H1 (cell line): ENCODE measurements around the gene KCTD3. TPM values are rescaled to one million over a fixed set of nuclear protein-coding genes. Genes with fewer than 3 reads are reported as not detected.

Experiments used
- CTCF ChIA-PET: fragments of 300-600 bp; sonication (Branson Sonifier 250); formaldehyde crosslinking; loops from one replicate; lab custom pipeline; 2021; ENCODE audit not compliant: partially characterized antibody; lab: Charles Lee
- POLR2A ChIA-PET: fragments of 300-600 bp; sonication (Branson Sonifier 250); formaldehyde crosslinking; loops from one replicate; lab custom pipeline; 2021; ENCODE audit warnings: inconsistent platforms; ENCODE audit not compliant: partially characterized antibody; lab: Charles Lee
- DNase-seq, 2 experiments: peaks; one replicate each; pipeline versions ENCODE4 v3.0.0 to v3.0.0-alpha.2; 2010 to 2022; ENCODE audit warnings: low spot score in 2 of 2, low read depth in 1 of 2, mixed read lengths in 1 of 2
- FAIRE-seq: peaks from 2 replicates; lab custom pipeline; 2011; peaks lifted over from hg19 to GRCh38; lab: Jason Lieb, UNC
- H2AFZ ChIP-seq: 2 replicates; pipeline ENCODE4 v1.8.1; 2012; ENCODE audit warnings: low read length, inconsistent platforms
- H2AK5ac ChIP-seq: 2 replicates; pipeline ENCODE4 v1.6.1; 2013; ENCODE audit warnings: low read depth, low read length
- H2BK120ac ChIP-seq: replicated peaks from 2 replicates; pipeline ENCODE3; 2013; ENCODE audit warnings: low read depth, low read length, inconsistent platforms
- H2BK12ac ChIP-seq: 2 replicates; pipeline ENCODE4 v1.6.1; 2013; ENCODE audit warnings: low read depth, low read length
- H2BK15ac ChIP-seq: 2 replicates; pipeline ENCODE4 v1.6.1; 2013; ENCODE audit warnings: low read length
- H2BK20ac ChIP-seq: 2 replicates; pipeline ENCODE4 v1.6.1; 2013; ENCODE audit warnings: low read length
- H2BK5ac ChIP-seq: 2 replicates; pipeline ENCODE4 v1.6.1; 2013; ENCODE audit warnings: low read depth, low read length
- H3K14ac ChIP-seq: 2 replicates; pipeline ENCODE4 v1.6.1; 2013; ENCODE audit warnings: inconsistent platforms; ENCODE audit not compliant: insufficient read length
- H3K18ac ChIP-seq: 2 replicates; pipeline ENCODE4 v1.6.1; 2013; ENCODE audit warnings: low read length; ENCODE audit errors: extremely low read depth
- H3K23ac ChIP-seq: 2 replicates; pipeline ENCODE4 v1.6.1; 2013; ENCODE audit warnings: inconsistent platforms; ENCODE audit not compliant: insufficient read length
- H3K23me2 ChIP-seq: 2 replicates; pipeline ENCODE4 v1.6.1; 2013; ENCODE audit warnings: low read depth, low read length
- H3K27ac ChIP-seq: 2 replicates; pipeline ENCODE4 v1.6.1; 2011; ENCODE audit warnings: low read depth, low read length, inconsistent platforms
- H3K27me3 ChIP-seq, 4 experiments: replicated peaks in 1 of 4; 1 replicate in 1 of 4; 2 replicates in 3 of 4; pipeline versions ENCODE4 v1.6.1 to v1.8.1; 2011 to 2013; ENCODE audit warnings: low read length in 3 of 4, mild to moderate bottlenecking in 3 of 4, inconsistent platforms in 2 of 4, mixed read lengths in 2 of 4, moderate library complexity in 1 of 4; ENCODE audit not compliant: control insufficient read depth in 3 of 4, insufficient read depth in 3 of 4; ENCODE audit errors: extremely low read depth in 1 of 4
- H3K36me3 ChIP-seq, 4 experiments: 2 replicates each; pipeline versions ENCODE4 v1.6.1 to v1.8.1; 2011 to 2013; ENCODE audit warnings: mild to moderate bottlenecking in 4 of 4, low read length in 3 of 4, moderate library complexity in 2 of 4, control low read depth in 1 of 4, inconsistent platforms in 1 of 4; ENCODE audit not compliant: insufficient read depth in 4 of 4, control insufficient read depth in 2 of 4
- H3K4ac ChIP-seq: replicated peaks from 2 replicates; pipeline ENCODE3; 2013; ENCODE audit warnings: low read length, low read depth, mixed read lengths, inconsistent platforms; ENCODE audit not compliant: insufficient read length
- H3K4me1 ChIP-seq, 4 experiments: replicated peaks in 1 of 4; 1 replicate in 1 of 4; 2 replicates in 3 of 4; pipeline versions ENCODE4 v1.6.1 to v1.8.1; 2011 to 2013; ENCODE audit warnings: low read length in 3 of 4, inconsistent platforms in 2 of 4, mixed read lengths in 1 of 4; ENCODE audit not compliant: insufficient read depth in 4 of 4, control insufficient read depth in 3 of 4
- H3K4me2 ChIP-seq, 2 experiments: 2 replicates each; pipeline versions ENCODE4 v1.6.1 to v1.8.1; 2011 to 2013; ENCODE audit warnings: low read depth in 2 of 2, low read length in 2 of 2, control low read depth in 1 of 2, inconsistent platforms in 1 of 2, mild to moderate bottlenecking in 1 of 2; ENCODE audit not compliant: insufficient read depth in 1 of 2
- H3K4me3 ChIP-seq, 4 experiments: fragments of 200-600, 300-600 bp in 1 of 4; sonication (generic), shearing (Covaris generic), sonication (Bioruptor Twin) in 1 of 4; 2 replicates each; pipeline versions ENCODE4 v1.5.1 to v1.8.1; 2011 to 2016; ENCODE audit warnings: low read length in 4 of 4, low read depth in 3 of 4, control low read depth in 2 of 4, inconsistent platforms in 2 of 4, mild to moderate bottlenecking in 2 of 4, mixed read lengths in 1 of 4, moderate library complexity in 1 of 4; ENCODE audit not compliant: insufficient read depth in 2 of 4; ENCODE audit errors: extremely low read depth in 1 of 4
- H3K56ac ChIP-seq: replicated peaks from 2 replicates; pipeline ENCODE3; 2013; ENCODE audit warnings: low read depth, mild to moderate bottlenecking, mixed read lengths, low read length, inconsistent platforms; ENCODE audit not compliant: insufficient read length
- H3K79me1 ChIP-seq: 2 replicates; pipeline ENCODE4 v1.6.1; 2013; ENCODE audit warnings: low read depth, low read length, control low read depth
- H3K79me2 ChIP-seq, 2 experiments: 2 replicates each; pipeline versions ENCODE4 v1.6.1 to v1.8.1; 2012 to 2013; ENCODE audit warnings: low read length in 2 of 2, mild to moderate bottlenecking in 2 of 2, inconsistent platforms in 1 of 2; ENCODE audit not compliant: insufficient read depth in 2 of 2, control insufficient read depth in 1 of 2
- H3K9ac ChIP-seq, 4 experiments: replicated peaks in 1 of 4; 1 replicate in 1 of 4; 2 replicates in 3 of 4; pipeline versions ENCODE4 v1.6.1 to v1.8.1; 2011 to 2013; ENCODE audit warnings: low read depth in 3 of 4, low read length in 3 of 4, control low read depth in 2 of 4, mild to moderate bottlenecking in 2 of 4, moderate library complexity in 2 of 4, inconsistent platforms in 1 of 4; ENCODE audit errors: extremely low read depth in 1 of 4
- H3K9me3 ChIP-seq, 2 experiments: 2 replicates each; pipeline versions ENCODE4 v1.6.1 to v1.8.1; 2012 to 2013; ENCODE audit warnings: mild to moderate bottlenecking in 2 of 2, moderate library complexity in 2 of 2, control low read depth in 1 of 2, inconsistent platforms in 1 of 2, low read depth in 1 of 2, low read length in 1 of 2, mixed read lengths in 1 of 2; ENCODE audit not compliant: insufficient read depth in 2 of 2
- H4K20me1 ChIP-seq, 2 experiments: replicated peaks in 1 of 2; 2 replicates each; pipeline versions ENCODE3 to v1.8.1; 2011 to 2013; ENCODE audit warnings: inconsistent platforms in 2 of 2, low read length in 2 of 2, mild to moderate bottlenecking in 1 of 2; ENCODE audit not compliant: insufficient read depth in 2 of 2, control insufficient read depth in 1 of 2
- H4K5ac ChIP-seq: 2 replicates; pipeline ENCODE4 v1.6.1; 2013; ENCODE audit warnings: low read length, low read depth, mixed read lengths, inconsistent platforms; ENCODE audit not compliant: insufficient read length
- H4K8ac ChIP-seq: 2 replicates; pipeline ENCODE4 v1.8.0; 2013; ENCODE audit warnings: mild to moderate bottlenecking, moderate library complexity, low read length, inconsistent platforms; ENCODE audit not compliant: insufficient read depth; ENCODE audit errors: extremely low read depth
- H4K91ac ChIP-seq: replicated peaks from 2 replicates; pipeline ENCODE3; 2013; ENCODE audit warnings: low read length, mixed read lengths, inconsistent platforms; ENCODE audit not compliant: insufficient read length
- BRCA1 ChIP-seq: IDR thresholded peaks from 2 replicates; pipeline ENCODE4 v1.6.1; 2012; ENCODE audit warnings: low read depth, low read length, improper control_type of control experiment
- CEBPB ChIP-seq: IDR thresholded peaks from 2 replicates; pipeline ENCODE4 v1.6.1; 2012; ENCODE audit warnings: low read depth, low read length
- GABPA ChIP-seq: IDR thresholded peaks from 2 replicates; pipeline ENCODE4 v1.6.1; 2011; ENCODE audit warnings: mild to moderate bottlenecking, low read length, moderate library complexity, borderline replicate concordance; ENCODE audit not compliant: insufficient read depth
- POLR2A ChIP-seq, 2 experiments: IDR thresholded peaks; 1 replicate in 1 of 2; 2 replicates in 1 of 2; pipeline ENCODE4 v1.6.1; 2011; ENCODE audit warnings: low read depth in 2 of 2, low read length in 2 of 2, mild to moderate bottlenecking in 2 of 2; ENCODE audit errors: control extremely low read depth in 1 of 2
- POU5F1 ChIP-seq: IDR thresholded peaks from 2 replicates; pipeline ENCODE4 v1.6.1; 2011; ENCODE audit warnings: low read depth, mild to moderate bottlenecking, low read length, moderate library complexity
- RBBP5 ChIP-seq: IDR thresholded peaks from 2 replicates; pipeline ENCODE4 v1.7.1; 2012; ENCODE audit warnings: low read depth, mild to moderate bottlenecking, inconsistent platforms, low read length, moderate library complexity, borderline replicate concordance
- RNF2 ChIP-seq: fragments of 200-900, 300-1000 bp; sonication (generic); IDR thresholded peaks from 2 replicates; pipeline ENCODE4 v1.7.1; 2016; ENCODE audit warnings: borderline replicate concordance, low read depth, mild to moderate bottlenecking, antibody characterized with exemption, low read length; ENCODE audit not compliant: poor library complexity, severe bottlenecking; ENCODE audit errors: missing control alignments
- RXRA ChIP-seq: IDR thresholded peaks from 2 replicates; pipeline ENCODE4 v1.6.1; 2011; ENCODE audit warnings: low read depth, mild to moderate bottlenecking, low read length, moderate library complexity; ENCODE audit not compliant: insufficient read depth
- SAP30 ChIP-seq: fragments of 300-600 bp; sonication (generic); IDR thresholded peaks from 2 replicates; pipeline ENCODE4 v1.7.1; 2012; ENCODE audit warnings: low read length, moderate library complexity, mild to moderate bottlenecking, inconsistent platforms; ENCODE audit not compliant: insufficient read depth, insufficient replicate concordance
- SP1 ChIP-seq: IDR thresholded peaks from 2 replicates; pipeline ENCODE4 v1.6.1; 2011; ENCODE audit warnings: low read depth, low read length
- SP4 ChIP-seq: IDR thresholded peaks from 2 replicates; pipeline ENCODE4 v1.6.1; 2012; ENCODE audit warnings: low read length, inconsistent platforms
- TBP ChIP-seq: IDR thresholded peaks from 2 replicates; pipeline ENCODE4 v1.6.1; 2011; ENCODE audit warnings: low read depth, low read length, improper control_type of control experiment
- WGBS, 2 experiments: shearing (Covaris generic) in 1 of 2; methylation state at CpG; one replicate each; pipeline versions ENCODE4 v1.1.6 to v1.1.7; 2013 to 2015; ENCODE audit warnings: low lambda C conversion rate in 2 of 2, mixed read lengths in 2 of 2, inconsistent platforms in 1 of 2, low coverage in 1 of 2, missing lambda C conversion rate in 1 of 2; ENCODE audit not compliant: insufficient replicate concordance in 2 of 2, insufficient coverage in 1 of 2, insufficient read length in 1 of 2; ENCODE audit errors: extremely low coverage in 1 of 2, missing lambda C conversion rate in 1 of 2; 5-methylcytosine and 5-hydroxymethylcytosine counted together
- polyA plus RNA-seq, 7 experiments: library from polyadenylated mRNA; depleted of rRNA in 3 of 7; stranded (reverse) in 5 of 7; unstranded in 2 of 7; fragments of >200 nt in 5 of 7; fragments of 200-250 nt in 2 of 7; gene quantifications; 1 replicate in 5 of 7; 2 replicates in 1 of 7; 4 replicates in 1 of 7; pipeline versions ENCODE4 v1.2.1 to v1.2.3, GENCODE V29; 2011 to 2013; ENCODE audit warnings: missing spikeins in 2 of 7, mixed read lengths in 2 of 7
- total RNA-seq: library from RNA; stranded (reverse); fragmentation: NEBNext Ultra II Directional; extraction: Animal tissue kit (Norgen Biotek cat#: 25700); gene quantifications from 2 replicates; pipeline ENCODE4 v1.2.1, GENCODE V29; 2021

The KCTD3 gene
- total and polyA plus RNA-seq, 2 of the 8 experiments (the other 6 are each of a cell fraction or from before 2014, with no cell fraction given) = 43.0 to 55.6 TPM

- Histone ChIP-seq H4K8ac (no peak overlapping the region), H2BK120ac (no peak overlapping the region), H3K14ac (no peak overlapping the region), H2AFZ (no peak overlapping the region), H4K20me1 (no peaks in the 10 kb centered on the region), H3K18ac (no peak overlapping the region), H3K9ac (no peak overlapping the region), H3K27me3 (no peaks in the 10 kb centered on the region), H3K4me3 (no peak overlapping the region), H3K4me2 (no peak overlapping the region), H3K9me3 (no peaks in the 10 kb centered on the region), H3K27ac (no peak overlapping the region), H3K36me3 (peaks cover 0 to 58% (median 18%) of the 10 kb centered on the region in 4 experiments; a peak in 5 of 8 replicates), H4K91ac (no peak overlapping the region), H3K4ac (no peak overlapping the region), H2BK15ac (no peak overlapping the region), H2AK5ac (no peak overlapping the region), H3K56ac (no peak overlapping the region), H3K23ac (no peak overlapping the region), H2BK5ac (no peak overlapping the region), H4K5ac (no peak overlapping the region), H2BK20ac (no peak overlapping the region), H3K4me1 (peaks cover 0 to 2% (median 0%) of the 10 kb centered on the region in 4 experiments; a peak in 1 of 7 replicates), H3K23me2 (no peaks in the 10 kb centered on the region), H3K79me2 (peaks cover 0 to 8% of the 10 kb centered on the region in 2 experiments; a peak in 1 of 4 replicates), H3K79me1 (no peaks in the 10 kb centered on the region), H2BK12ac (no peak overlapping the region)
- WGBS, 2 experiments = 98% methylated on average over 4 of the region's 4 CpGs; no CpG with 5 or more reads in 1 of the 2 experiments
- FAIRE-seq = no peak
- CTCF ChIA-PET = interaction anchor here (1.5 kb wide), 1 partner anchor 14 kb away, joined by 3 read pairs; no protein-coding TSS in a partner anchor
- no peak for DNase-seq
- POLR2A ChIA-PET = no interaction called here
- TF ChIP-seq SP4 = no peak
- TF ChIP-seq RXRA = no peak
- no peak for TF ChIP-seq CEBPB
- no peak for TF ChIP-seq RBBP5
- no peak for TF ChIP-seq POLR2A (IDR thresholded peaks at IDR 0.05; ENCODE audit: control extremely low read depth in 1 of 2, low read depth in 2 of 2, low read length in 2 of 2)
- no peak for TF ChIP-seq SAP30
- TF ChIP-seq TBP = no peak
- TF ChIP-seq BRCA1 = no peak
- no peak for TF ChIP-seq POU5F1
- TF ChIP-seq RNF2 = no peak
- no peak for TF ChIP-seq GABPA
- TF ChIP-seq SP1 = no peak
Measured at GRCh38 chr1:215608646-215609045, 41.5 kb downstream of the KCTD3 start.
